Upper lobe of left lung (tissue), 6 donors: ENCODE results near the gene SLC30A9. TPM values are rescaled to one million over a fixed set of nuclear protein-coding genes. Genes with fewer than 3 reads are reported as not detected.

Experiments used
- ATAC-seq, 2 donors: fragments of 200-7000 bp; cut with Tn5 transposase; one replicate each; pipeline ENCODE4 v1.9.1; 2022; ENCODE audit warnings: mild to moderate bottlenecking in 2 of 2, moderate library complexity in 2 of 2; ENCODE audit not compliant: low FRiP score in 2 of 2
- DNase-seq, 2 donors: peaks; one replicate each; pipeline ENCODE4 v3.0.0-alpha.2; 2019 to 2020
- H3K27ac ChIP-seq, 4 donors: fragments of 200-600 bp; sonication (generic); one replicate each; pipeline ENCODE4 v1.5.1; 2016 to 2019
- H3K27me3 ChIP-seq, 4 donors: fragments of 200-600 bp; sonication (generic); one replicate each; pipeline ENCODE4 v1.5.1; 2017 to 2019
- H3K36me3 ChIP-seq, 4 donors: fragments of 200-600 bp; sonication (generic); one replicate each; pipeline ENCODE4 v1.5.1; 2016 to 2019
- H3K4me1 ChIP-seq, 4 donors: fragments of 200-600 bp; sonication (generic); one replicate each; pipeline ENCODE4 v1.5.1; 2018 to 2019
- H3K4me3 ChIP-seq, 4 donors: fragments of 200-600 bp; sonication (generic); one replicate each; pipeline ENCODE4 v1.5.1; 2017 to 2019; ENCODE audit warnings: mild to moderate bottlenecking in 2 of 4, moderate library complexity in 1 of 4
- H3K9me3 ChIP-seq, 4 donors: fragments of 200-600 bp; sonication (generic); one replicate each; pipeline ENCODE4 v1.5.1; 2018 to 2019
- CTCF ChIP-seq, 6 experiments: fragments of 450-650 bp in 4 of 6; fragments of 200-600 bp in 2 of 6; sonication (generic) in 2 of 6; IDR thresholded peaks; one replicate each; pipeline ENCODE4 v1.5.1; 2016 to 2019; ENCODE audit warnings: antibody characterized with exemption in 6 of 6
- EP300 ChIP-seq, 4 donors: sonication (generic); formaldehyde crosslinking; IDR thresholded peaks; one replicate each; pipeline ENCODE4 v1.5.1; 2017; ENCODE audit warnings: antibody characterized with exemption in 4 of 4, control low read depth in 2 of 4
- POLR2A ChIP-seq, 4 donors: fragments of 450-650 bp; IDR thresholded peaks; one replicate each; pipeline ENCODE4 v1.5.1; 2016 to 2017; ENCODE audit warnings: antibody characterized with exemption in 4 of 4, mild to moderate bottlenecking in 2 of 4
- POLR2AphosphoS5 ChIP-seq, 2 donors: sonication (generic); formaldehyde crosslinking; IDR thresholded peaks; one replicate each; pipeline ENCODE4 v1.5.1; 2017; ENCODE audit warnings: antibody characterized with exemption in 2 of 2
- WGBS, 2 donors: methylation state at CpG; one replicate each; pipeline ENCODE4 v1.1.5; 2017 to 2018; 5-methylcytosine and 5-hydroxymethylcytosine counted together
- total RNA-seq, 6 donors: library from RNA; depleted of rRNA in 4 of 6; stranded (reverse); fragments of >200 nt in 4 of 6; gene quantifications; one replicate each; pipeline versions ENCODE4 v1.1.0 to v1.2.1, GENCODE V29; 2016 to 2021
- donor health status: DM: no; HTN: no; CAD: no; lungs with moderate emphysema.
- donor health status: DM: no; HTN: yes; CAD: no; lungs with severe emphysema.

The SLC30A9 gene
- total RNA-seq, 6 donors from 2014 or later: 21.6 to 66.9 (median 45.1) TPM

- Histone ChIP-seq H3K27me3 (no peaks in the 10 kb centered on the region), H3K36me3 (no peaks in the 10 kb centered on the region), H3K27ac (no peak overlapping the region), H3K9me3 (no peaks in the 10 kb centered on the region), H3K4me3 (no peak overlapping the region), H3K4me1 (no peaks in the 10 kb centered on the region)
- 65 to 69% methylated on average over 3 of the region's 3 CpGs for WGBS, 2 donors
- DNase-seq (no peak), ATAC-seq (no peak)
- no peak for TF ChIP-seq EP300 (IDR thresholded peaks at IDR 0.05)
- no peak for TF ChIP-seq CTCF (IDR thresholded peaks at IDR 0.05)
- TF ChIP-seq POLR2AphosphoS5 (IDR thresholded peaks at IDR 0.05): no peak
Observed at GRCh38 chr4:42112846-42113245, 122.5 kb downstream of the SLC30A9 start.

GRCh38 chr4:42119886-42120285 lies 129.6 kb downstream of the SLC30A9 start:
- no peaks in the 10 kb centered on the region for H3K4me1 ChIP-seq
- TF ChIP-seq EP300 (IDR thresholded peaks at IDR 0.05): no peak
- no peak for TF ChIP-seq POLR2A (IDR thresholded peaks at IDR 0.05)
- TF ChIP-seq CTCF (IDR thresholded peaks at IDR 0.05): no peak
- TF ChIP-seq POLR2AphosphoS5 (IDR thresholded peaks at IDR 0.05): no peak
- 45 to 61% methylated on average over 12 of the region's 12 CpGs for WGBS, 2 donors
- H3K4me3 ChIP-seq: no peak overlapping the region
- no peak for DNase-seq
- no peaks in the 10 kb centered on the region for H3K27me3 ChIP-seq
- H3K9me3 ChIP-seq: no peaks in the 10 kb centered on the region
- ATAC-seq: no peak
- H3K27ac ChIP-seq: no peak overlapping the region
- no peaks in the 10 kb centered on the region for H3K36me3 ChIP-seq

- no peaks in the 10 kb centered on the region for H3K36me3 ChIP-seq
- 91% methylated on average over 4 of the region's 4 CpGs for WGBS, 2 donors
- H3K27me3 ChIP-seq: no peaks in the 10 kb centered on the region
- DNase-seq (no peak), ATAC-seq (no peak)
- no peaks in the 10 kb centered on the region for H3K9me3 ChIP-seq
- no peak overlapping the region for H3K27ac ChIP-seq
- no peak for TF ChIP-seq EP300 (IDR thresholded peaks at IDR 0.05)
- no peak for TF ChIP-seq POLR2AphosphoS5 (IDR thresholded peaks at IDR 0.05)
- TF ChIP-seq CTCF (IDR thresholded peaks at IDR 0.05): no peak
- no peak for TF ChIP-seq POLR2A (IDR thresholded peaks at IDR 0.05)
- H3K4me1 ChIP-seq: no peaks in the 10 kb centered on the region
- no peak overlapping the region for H3K4me3 ChIP-seq
Observed at GRCh38 chr4:42122237-42122636, 131.9 kb downstream of the SLC30A9 start.

GRCh38 chr4:42123071-42123644 lies 132.8 kb downstream of the SLC30A9 start:
- TF ChIP-seq EP300 (IDR thresholded peaks at IDR 0.05): no peak
- TF ChIP-seq POLR2A (IDR thresholded peaks at IDR 0.05): no peak
- TF ChIP-seq CTCF (IDR thresholded peaks at IDR 0.05): no peak
- TF ChIP-seq POLR2AphosphoS5 (IDR thresholded peaks at IDR 0.05): no peak
- 81 to 84% methylated on average over 2 of the region's 2 CpGs for WGBS, 2 donors
- H3K27me3 ChIP-seq: no peaks in the 10 kb centered on the region
- DNase-seq: no peak
- no peaks in the 10 kb centered on the region for H3K36me3 ChIP-seq
- H3K9me3 ChIP-seq: no peaks in the 10 kb centered on the region
- no peak for ATAC-seq
- no peak overlapping the region for H3K27ac ChIP-seq
- no peak overlapping the region for H3K4me3 ChIP-seq
- no peaks in the 10 kb centered on the region for H3K4me1 ChIP-seq

- no peak overlapping the region for H3K27ac ChIP-seq
- no peaks in the 10 kb centered on the region for H3K36me3 ChIP-seq
- ATAC-seq: no peak
- no peaks in the 10 kb centered on the region for H3K27me3 ChIP-seq
- WGBS, 2 donors: 86 to 89% methylated on average over 7 of the region's 7 CpGs
- no peak overlapping the region for H3K4me3 ChIP-seq
- no peak for TF ChIP-seq POLR2A (IDR thresholded peaks at IDR 0.05)
- no peak for TF ChIP-seq POLR2AphosphoS5 (IDR thresholded peaks at IDR 0.05)
- no peak for TF ChIP-seq CTCF (IDR thresholded peaks at IDR 0.05)
- no peak for TF ChIP-seq EP300 (IDR thresholded peaks at IDR 0.05)
- no peak for DNase-seq
- H3K9me3 ChIP-seq: no peaks in the 10 kb centered on the region
- no peaks in the 10 kb centered on the region for H3K4me1 ChIP-seq
Observed at GRCh38 chr4:42132099-42132498, 141.8 kb downstream of the SLC30A9 start.
